ENCODE measurements around the gene ZNF136. TPM values are rescaled to one million over a fixed set of nuclear protein-coding genes. Genes with fewer than 3 reads are reported as not detected.
A peak's percentile ranks its signal among the peaks of the same experiment; 100 is the strongest.

Gene ZNF136
- total and polyA plus RNA-seq, 2 of the 13 experiments (the other 11 are each of a cell fraction or from before 2014, with no cell fraction given) = 2.5 to 10.2 TPM

DNA sequence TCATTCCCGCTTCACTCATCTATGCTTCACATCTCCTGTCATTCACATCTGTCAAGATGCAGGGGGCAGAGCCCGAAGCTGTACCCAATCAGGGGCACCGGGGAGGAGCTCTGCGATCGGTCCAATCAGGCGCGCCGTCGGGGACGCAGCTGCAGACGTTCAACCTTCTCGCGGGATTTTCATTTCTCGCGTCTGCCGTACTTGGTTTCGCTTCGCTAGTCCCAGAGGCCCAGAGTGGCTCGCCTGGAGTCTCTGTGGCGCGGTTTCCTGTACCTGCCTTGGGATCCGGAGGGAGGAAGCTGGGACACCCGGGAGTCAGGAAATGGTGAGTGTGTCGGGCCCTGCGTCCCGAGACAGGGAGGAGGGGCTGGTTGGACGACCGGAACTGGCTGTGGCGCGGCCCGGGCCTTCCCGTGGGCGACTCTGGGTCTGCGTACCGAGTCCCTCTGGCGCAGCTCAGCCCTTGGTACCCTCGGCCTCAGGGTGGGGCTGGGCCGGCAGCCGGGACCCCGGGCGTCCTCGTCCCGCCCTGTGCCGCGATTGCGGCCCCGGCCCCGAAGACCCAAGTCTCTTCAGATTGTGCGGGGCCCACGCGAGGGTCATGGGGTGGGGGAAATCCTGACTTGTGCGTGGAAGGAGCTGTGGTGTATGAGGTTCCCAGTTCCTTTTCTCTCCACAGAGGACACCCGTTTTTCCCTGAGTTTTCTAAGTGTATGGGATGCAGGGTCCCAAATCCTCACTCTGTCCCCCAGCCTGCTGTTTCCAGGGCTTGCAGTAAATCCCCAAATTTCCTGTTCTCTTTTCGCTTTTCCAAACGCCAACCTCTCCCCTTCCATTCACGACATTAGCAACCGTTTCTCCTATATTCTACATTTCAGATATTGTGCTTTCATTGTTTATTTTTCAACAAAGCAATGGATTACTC, at the start of gene ZNF136 (continued):
- TF ChIP-seq, protein P1, sequence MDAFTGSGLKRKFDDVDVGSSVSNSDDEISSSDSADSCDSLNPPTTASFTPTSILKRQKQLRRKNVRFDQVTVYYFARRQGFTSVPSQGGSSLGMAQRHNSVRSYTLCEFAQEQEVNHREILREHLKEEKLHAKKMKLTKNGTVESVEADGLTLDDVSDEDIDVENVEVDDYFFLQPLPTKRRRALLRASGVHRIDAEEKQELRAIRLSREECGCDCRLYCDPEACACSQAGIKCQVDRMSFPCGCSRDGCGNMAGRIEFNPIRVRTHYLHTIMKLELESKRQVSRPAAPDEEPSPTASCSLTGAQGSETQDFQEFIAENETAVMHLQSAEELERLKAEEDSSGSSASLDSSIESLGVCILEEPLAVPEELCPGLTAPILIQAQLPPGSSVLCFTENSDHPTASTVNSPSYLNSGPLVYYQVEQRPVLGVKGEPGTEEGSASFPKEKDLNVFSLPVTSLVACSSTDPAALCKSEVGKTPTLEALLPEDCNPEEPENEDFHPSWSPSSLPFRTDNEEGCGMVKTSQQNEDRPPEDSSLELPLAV (CRISPR knock-in tag; conservative IDR thresholded peaks at IDR 0.05; ENCODE audit: low read depth) = no peak
- no peak for TF ChIP-seq ZBTB21 (CRISPR knock-in tag; IDR thresholded peaks at IDR 0.05)
- peak; percentile 59; the same call in 1 of the 2 replicates for TF ChIP-seq ZNF788 (CRISPR knock-in tag; IDR thresholded peaks at IDR 0.05; ENCODE audit: borderline replicate concordance)
- no peak for TF ChIP-seq TEAD3 (CRISPR knock-in tag; optimal IDR thresholded peaks at IDR 0.05; ENCODE audit: borderline replicate concordance)
- TF ChIP-seq, protein P2, sequence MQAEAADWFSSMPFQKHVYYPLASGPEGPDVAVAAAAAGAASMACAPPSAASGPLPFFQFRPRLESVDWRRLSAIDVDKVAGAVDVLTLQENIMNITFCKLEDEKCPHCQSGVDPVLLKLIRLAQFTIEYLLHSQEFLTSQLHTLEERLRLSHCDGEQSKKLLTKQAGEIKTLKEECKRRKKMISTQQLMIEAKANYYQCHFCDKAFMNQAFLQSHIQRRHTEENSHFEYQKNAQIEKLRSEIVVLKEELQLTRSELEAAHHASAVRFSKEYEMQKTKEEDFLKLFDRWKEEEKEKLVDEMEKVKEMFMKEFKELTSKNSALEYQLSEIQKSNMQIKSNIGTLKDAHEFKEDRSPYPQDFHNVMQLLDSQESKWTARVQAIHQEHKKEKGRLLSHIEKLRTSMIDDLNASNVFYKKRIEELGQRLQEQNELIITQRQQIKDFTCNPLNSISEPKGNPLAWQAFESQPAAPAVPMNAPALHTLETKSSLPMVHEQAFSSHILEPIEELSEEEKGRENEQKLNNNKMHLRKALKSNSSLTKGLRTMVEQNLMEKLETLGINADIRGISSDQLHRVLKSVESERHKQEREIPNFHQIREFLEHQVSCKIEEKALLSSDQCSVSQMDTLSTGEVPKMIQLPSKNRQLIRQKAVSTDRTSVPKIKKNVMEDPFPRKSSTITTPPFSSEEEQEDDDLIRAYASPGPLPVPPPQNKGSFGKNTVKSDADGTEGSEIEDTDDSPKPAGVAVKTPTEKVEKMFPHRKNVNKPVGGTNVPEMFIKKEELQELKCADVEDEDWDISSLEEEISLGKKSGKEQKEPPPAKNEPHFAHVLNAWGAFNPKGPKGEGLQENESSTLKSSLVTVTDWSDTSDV (CRISPR knock-in tag; IDR thresholded peaks at IDR 0.05) = no peak
- 0 out of 2 replicates have a peak, but pooled peaks have one; percentile 45 for TF ChIP-seq REPIN1 (CRISPR knock-in tag; IDR thresholded peaks at IDR 0.05; ENCODE audit: borderline replicate concordance, low read depth)
- 0 out of 2 replicates have a peak, but pooled peaks have one; percentile 48 for TF ChIP-seq MEF2D (CRISPR knock-in tag; IDR thresholded peaks at IDR 0.05)
- TF ChIP-seq KDM2A (CRISPR knock-in tag; IDR thresholded peaks at IDR 0.05; ENCODE audit: borderline replicate concordance, low read depth) = peak; percentile 78
- TF ChIP-seq, protein P3, sequence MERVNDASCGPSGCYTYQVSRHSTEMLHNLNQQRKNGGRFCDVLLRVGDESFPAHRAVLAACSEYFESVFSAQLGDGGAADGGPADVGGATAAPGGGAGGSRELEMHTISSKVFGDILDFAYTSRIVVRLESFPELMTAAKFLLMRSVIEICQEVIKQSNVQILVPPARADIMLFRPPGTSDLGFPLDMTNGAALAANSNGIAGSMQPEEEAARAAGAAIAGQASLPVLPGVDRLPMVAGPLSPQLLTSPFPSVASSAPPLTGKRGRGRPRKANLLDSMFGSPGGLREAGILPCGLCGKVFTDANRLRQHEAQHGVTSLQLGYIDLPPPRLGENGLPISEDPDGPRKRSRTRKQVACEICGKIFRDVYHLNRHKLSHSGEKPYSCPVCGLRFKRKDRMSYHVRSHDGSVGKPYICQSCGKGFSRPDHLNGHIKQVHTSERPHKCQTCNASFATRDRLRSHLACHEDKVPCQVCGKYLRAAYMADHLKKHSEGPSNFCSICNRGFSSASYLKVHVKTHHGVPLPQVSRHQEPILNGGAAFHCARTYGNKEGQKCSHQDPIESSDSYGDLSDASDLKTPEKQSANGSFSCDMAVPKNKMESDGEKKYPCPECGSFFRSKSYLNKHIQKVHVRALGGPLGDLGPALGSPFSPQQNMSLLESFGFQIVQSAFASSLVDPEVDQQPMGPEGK (CRISPR knock-in tag; IDR thresholded peaks at IDR 0.05) = 0 out of 2 replicates have a peak, but pooled peaks have one; percentile 37
- TF ChIP-seq KDM5A (IDR thresholded peaks at IDR 0.05; ENCODE audit: borderline replicate concordance, low read length) = peak; percentile 80; the same call in 1 of the 2 replicates
- TF ChIP-seq ZNF562 (CRISPR knock-in tag; IDR thresholded peaks at IDR 0.05; ENCODE audit: borderline replicate concordance) = no peak
- TF ChIP-seq, protein P4, sequence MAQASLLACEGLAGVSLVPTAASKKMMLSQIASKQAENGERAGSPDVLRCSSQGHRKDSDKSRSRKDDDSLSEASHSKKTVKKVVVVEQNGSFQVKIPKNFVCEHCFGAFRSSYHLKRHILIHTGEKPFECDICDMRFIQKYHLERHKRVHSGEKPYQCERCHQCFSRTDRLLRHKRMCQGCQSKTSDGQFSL (CRISPR knock-in tag; IDR thresholded peaks at IDR 0.05) = no peak
- peak; percentile 26; the same call in 1 of the 2 replicates for TF ChIP-seq KLF6 (CRISPR knock-in tag; IDR thresholded peaks at IDR 0.05)
- no peak for TF ChIP-seq ZNF713 (CRISPR knock-in tag; IDR thresholded peaks at IDR 0.05)
- TF ChIP-seq, protein P5, sequence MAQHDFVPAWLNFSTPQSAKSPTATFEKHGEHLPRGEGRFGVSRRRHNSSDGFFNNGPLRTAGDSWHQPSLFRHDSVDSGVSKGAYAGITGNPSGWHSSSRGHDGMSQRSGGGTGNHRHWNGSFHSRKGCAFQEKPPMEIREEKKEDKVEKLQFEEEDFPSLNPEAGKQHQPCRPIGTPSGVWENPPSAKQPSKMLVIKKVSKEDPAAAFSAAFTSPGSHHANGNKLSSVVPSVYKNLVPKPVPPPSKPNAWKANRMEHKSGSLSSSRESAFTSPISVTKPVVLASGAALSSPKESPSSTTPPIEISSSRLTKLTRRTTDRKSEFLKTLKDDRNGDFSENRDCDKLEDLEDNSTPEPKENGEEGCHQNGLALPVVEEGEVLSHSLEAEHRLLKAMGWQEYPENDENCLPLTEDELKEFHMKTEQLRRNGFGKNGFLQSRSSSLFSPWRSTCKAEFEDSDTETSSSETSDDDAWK (CRISPR knock-in tag; IDR thresholded peaks at IDR 0.05) = no peak
- TF ChIP-seq ZBTB8A (CRISPR knock-in tag; IDR thresholded peaks at IDR 0.05; ENCODE audit: borderline replicate concordance, low read depth) = no peak
- TF ChIP-seq TAF1 (CRISPR knock-in tag; IDR thresholded peaks at IDR 0.05) = peak; percentile 78
- TF ChIP-seq ZNF329 (CRISPR knock-in tag; IDR thresholded peaks at IDR 0.05; ENCODE audit: low read depth) = 0 out of 2 replicates have a peak, but pooled peaks have one; percentile 21
- peak; percentile 71; the same call in 1 of the 2 replicates for TF ChIP-seq ZFP90 (CRISPR knock-in tag; IDR thresholded peaks at IDR 0.05; ENCODE audit: borderline replicate concordance)
- no peak for TF ChIP-seq ZNF75D (CRISPR knock-in tag; IDR thresholded peaks at IDR 0.05; ENCODE audit: borderline replicate concordance)

All from HepG2 (cell line).